ENCODE measurements around the gene PROM1. TPM values are rescaled to one million over a fixed set of nuclear protein-coding genes. Genes with fewer than 3 reads are reported as not detected.

PROM1 gene
- polyA plus RNA-seq, 4 donors = 0.45 to 32.9 (median 4.8) TPM

GRCh38 chr4:16037901-16038300, 45.9 kb downstream of the PROM1 start:
- FAIRE-seq = no peak
- WGBS, 3 donors = 74 to 85% (median 81%) methylated on average over 4 of the region's 4 CpGs

GRCh38 chr4:16035843-16036242, 48.0 kb downstream of the PROM1 start:
- H3K4me3 ChIP-seq (ENCODE audit: low read depth in 1 of 3, low read length in 3 of 3) = no peak overlapping the region
- H3K36me3 ChIP-seq (ENCODE audit: control insufficient read depth in 3 of 3, insufficient read depth in 2 of 3, low read depth in 1 of 3, low read length in 3 of 3) = no peaks in the 10 kb centered on the region
- 88 to 95% (median 93%) methylated on average over 6 of the region's 6 CpGs for WGBS, 3 donors

More at GRCh38 chr4:16037901-16038300, 45.9 kb downstream of the PROM1 start:
- H3K9me3 ChIP-seq (ENCODE audit: control insufficient read depth in 2 of 2, insufficient read depth in 1 of 2, low read depth in 1 of 2, low read length in 1 of 2) = no peaks in the 10 kb centered on the region
- no peak overlapping the region for H3K27ac ChIP-seq (ENCODE audit: low read depth in 1 of 3, low read length in 2 of 3)
- H3K4me1 ChIP-seq (ENCODE audit: control insufficient read depth in 3 of 3, insufficient read depth in 2 of 3, low read depth in 1 of 3, low read length in 2 of 3) = no peaks in the 10 kb centered on the region
- no peak overlapping the region for H3K4me3 ChIP-seq (ENCODE audit: low read depth in 1 of 3, low read length in 3 of 3)
- H3K36me3 ChIP-seq (ENCODE audit: control insufficient read depth in 3 of 3, insufficient read depth in 2 of 3, low read depth in 1 of 3, low read length in 3 of 3) = no peaks in the 10 kb centered on the region
- no peak for DNase-seq
- no peaks in the 10 kb centered on the region for H3K27me3 ChIP-seq (ENCODE audit: control insufficient read depth in 3 of 3, insufficient read depth in 3 of 3, low read length in 3 of 3)

GRCh38 chr4:16034010-16034748, 49.6 kb downstream of the PROM1 start:
- Histone ChIP-seq H3K4me3 (ENCODE audit: low read depth in 1 of 3, low read length in 3 of 3) (no peak overlapping the region), H3K27me3 (ENCODE audit: control insufficient read depth in 3 of 3, insufficient read depth in 3 of 3, low read length in 3 of 3) (no peaks in the 10 kb centered on the region), H3K36me3 (ENCODE audit: control insufficient read depth in 3 of 3, insufficient read depth in 2 of 3, low read depth in 1 of 3, low read length in 3 of 3) (no peaks in the 10 kb centered on the region), H3K27ac (ENCODE audit: low read depth in 1 of 3, low read length in 2 of 3) (no peak overlapping the region), H3K4me1 (ENCODE audit: control insufficient read depth in 3 of 3, insufficient read depth in 2 of 3, low read depth in 1 of 3, low read length in 2 of 3) (no peaks in the 10 kb centered on the region), H3K9me3 (ENCODE audit: control insufficient read depth in 2 of 2, insufficient read depth in 1 of 2, low read depth in 1 of 2, low read length in 1 of 2) (no peaks in the 10 kb centered on the region)
- DNase-seq = no peak
- FAIRE-seq = no peak
- 54 to 66% (median 54%) methylated on average over 10 of the region's 10 CpGs for WGBS, 3 donors

More at GRCh38 chr4:16035843-16036242, 48.0 kb downstream of the PROM1 start:
- no peaks in the 10 kb centered on the region for H3K4me1 ChIP-seq (ENCODE audit: control insufficient read depth in 3 of 3, insufficient read depth in 2 of 3, low read depth in 1 of 3, low read length in 2 of 3)
- DNase-seq (no peak), FAIRE-seq (no peak)
- H3K9me3 ChIP-seq (ENCODE audit: control insufficient read depth in 2 of 2, insufficient read depth in 1 of 2, low read depth in 1 of 2, low read length in 1 of 2) = no peaks in the 10 kb centered on the region
- no peak overlapping the region for H3K27ac ChIP-seq (ENCODE audit: low read depth in 1 of 3, low read length in 2 of 3)
- no peaks in the 10 kb centered on the region for H3K27me3 ChIP-seq (ENCODE audit: control insufficient read depth in 3 of 3, insufficient read depth in 3 of 3, low read length in 3 of 3)

GRCh38 chr4:16032396-16032770, 51.4 kb downstream of the PROM1 start:
- whole genome bisulfite sequencing, 3 donors = 74 to 88% (median 85%) methylated on average over 7 of the region's 7 CpGs
- Histone ChIP-seq H3K9me3 (ENCODE audit: control insufficient read depth in 2 of 2, insufficient read depth in 1 of 2, low read depth in 1 of 2, low read length in 1 of 2) (no peaks in the 10 kb centered on the region), H3K4me1 (ENCODE audit: control insufficient read depth in 3 of 3, insufficient read depth in 2 of 3, low read depth in 1 of 3, low read length in 2 of 3) (no peaks in the 10 kb centered on the region), H3K27me3 (ENCODE audit: control insufficient read depth in 3 of 3, insufficient read depth in 3 of 3, low read length in 3 of 3) (no peaks in the 10 kb centered on the region), H3K4me3 (ENCODE audit: low read depth in 1 of 3, low read length in 3 of 3) (no peak overlapping the region), H3K27ac (ENCODE audit: low read depth in 1 of 3, low read length in 2 of 3) (no peak overlapping the region), H3K36me3 (ENCODE audit: control insufficient read depth in 3 of 3, insufficient read depth in 2 of 3, low read depth in 1 of 3, low read length in 3 of 3) (no peaks in the 10 kb centered on the region)
- DNase-seq (no peak), FAIRE-seq (no peak)

GRCh38 chr4:16031546-16032395, 52.1 kb downstream of the PROM1 start:
- Histone ChIP-seq H3K36me3 (ENCODE audit: control insufficient read depth in 3 of 3, insufficient read depth in 2 of 3, low read depth in 1 of 3, low read length in 3 of 3) (no peaks in the 10 kb centered on the region), H3K9me3 (ENCODE audit: control insufficient read depth in 2 of 2, insufficient read depth in 1 of 2, low read depth in 1 of 2, low read length in 1 of 2) (no peaks in the 10 kb centered on the region), H3K27ac (ENCODE audit: low read depth in 1 of 3, low read length in 2 of 3) (no peak overlapping the region), H3K4me3 (ENCODE audit: low read depth in 1 of 3, low read length in 3 of 3) (no peak overlapping the region), H3K27me3 (ENCODE audit: control insufficient read depth in 3 of 3, insufficient read depth in 3 of 3, low read length in 3 of 3) (no peaks in the 10 kb centered on the region), H3K4me1 (ENCODE audit: control insufficient read depth in 3 of 3, insufficient read depth in 2 of 3, low read depth in 1 of 3, low read length in 2 of 3) (no peaks in the 10 kb centered on the region)
- no peak for FAIRE-seq
- WGBS, 3 donors = 34 to 43% (median 37%) methylated on average over 2 of the region's 2 CpGs
- DNase-seq = no peak

GRCh38 chr4:16029886-16030285, 53.9 kb downstream of the PROM1 start:
- WGBS, 3 donors = 51 to 87% (median 79%) methylated on average over 1 of the region's 1 CpG
- FAIRE-seq (no peak), DNase-seq (no peak)
- H3K27me3 ChIP-seq (ENCODE audit: control insufficient read depth in 3 of 3, insufficient read depth in 3 of 3, low read length in 3 of 3) = no peaks in the 10 kb centered on the region
- no peak overlapping the region for H3K27ac ChIP-seq (ENCODE audit: low read depth in 1 of 3, low read length in 2 of 3)
- no peaks in the 10 kb centered on the region for H3K4me1 ChIP-seq (ENCODE audit: control insufficient read depth in 3 of 3, insufficient read depth in 2 of 3, low read depth in 1 of 3, low read length in 2 of 3)
- no peak overlapping the region for H3K4me3 ChIP-seq (ENCODE audit: low read depth in 1 of 3, low read length in 3 of 3)
- H3K36me3 ChIP-seq (ENCODE audit: control insufficient read depth in 3 of 3, insufficient read depth in 2 of 3, low read depth in 1 of 3, low read length in 3 of 3) = no peaks in the 10 kb centered on the region
- H3K9me3 ChIP-seq (ENCODE audit: control insufficient read depth in 2 of 2, insufficient read depth in 1 of 2, low read depth in 1 of 2, low read length in 1 of 2) = no peaks in the 10 kb centered on the region

- WGBS, 3 donors = 56 to 72% (median 64%) methylated on average over 4 of the region's 4 CpGs
- no peaks in the 10 kb centered on the region for H3K27me3 ChIP-seq (ENCODE audit: control insufficient read depth in 3 of 3, insufficient read depth in 3 of 3, low read length in 3 of 3)
- H3K27ac ChIP-seq (ENCODE audit: low read depth in 1 of 3, low read length in 2 of 3) = no peak overlapping the region
- no peak overlapping the region for H3K4me3 ChIP-seq (ENCODE audit: low read depth in 1 of 3, low read length in 3 of 3)
- no peaks in the 10 kb centered on the region for H3K4me1 ChIP-seq (ENCODE audit: control insufficient read depth in 3 of 3, insufficient read depth in 2 of 3, low read depth in 1 of 3, low read length in 2 of 3)
- no peaks in the 10 kb centered on the region for H3K9me3 ChIP-seq (ENCODE audit: control insufficient read depth in 2 of 2, insufficient read depth in 1 of 2, low read depth in 1 of 2, low read length in 1 of 2)
- DNase-seq (no peak), FAIRE-seq (no peak)
- H3K36me3 ChIP-seq (ENCODE audit: control insufficient read depth in 3 of 3, insufficient read depth in 2 of 3, low read depth in 1 of 3, low read length in 3 of 3) = no peaks in the 10 kb centered on the region
These were observed 54.6 kb downstream of the PROM1 start for GRCh38 chr4:16029262-16029661.

- peaks cover 0 to 8% (median 0%) of the 10 kb centered on the region in 3 donors for H3K36me3 ChIP-seq (ENCODE audit: control insufficient read depth in 3 of 3, insufficient read depth in 2 of 3, low read depth in 1 of 3, low read length in 3 of 3)
- H3K4me1 ChIP-seq (ENCODE audit: control insufficient read depth in 3 of 3, insufficient read depth in 2 of 3, low read depth in 1 of 3, low read length in 2 of 3) = no peaks in the 10 kb centered on the region
- H3K27me3 ChIP-seq (ENCODE audit: control insufficient read depth in 3 of 3, insufficient read depth in 3 of 3, low read length in 3 of 3) = no peaks in the 10 kb centered on the region
- no peak overlapping the region for H3K27ac ChIP-seq (ENCODE audit: low read depth in 1 of 3, low read length in 2 of 3)
- no peaks in the 10 kb centered on the region for H3K9me3 ChIP-seq (ENCODE audit: control insufficient read depth in 2 of 2, insufficient read depth in 1 of 2, low read depth in 1 of 2, low read length in 1 of 2)
- DNase-seq (no peak), FAIRE-seq (no peak)
- no peak overlapping the region for H3K4me3 ChIP-seq (ENCODE audit: low read depth in 1 of 3, low read length in 3 of 3)
- WGBS, 3 donors = 62 to 82% (median 78%) methylated on average over 4 of the region's 4 CpGs
These were observed 56.2 kb downstream of the PROM1 start for GRCh38 chr4:16027626-16028025.

Measured in small intestine (tissue), 7 donors.